Vagina (tissue), 2 donors: ENCODE measurements around the gene AHCYL1. TPM values are rescaled to one million over a fixed set of nuclear protein-coding genes. Genes with fewer than 3 reads are reported as not detected.
A peak's percentile ranks its signal among the peaks of the same experiment; 100 is the strongest.

ENCODE experiments used
- DNase-seq, 2 donors: peaks; one replicate each; pipeline ENCODE4 v3.0.0-alpha.2; 2017; ENCODE audit errors: extremely low spot score in 2 of 2
- H3K27ac ChIP-seq: fragments of 200-600 bp; sonication (generic); one replicate; pipeline ENCODE4 v1.5.1; 2019
- H3K27me3 ChIP-seq: fragments of 200-600 bp; sonication (generic); one replicate; pipeline ENCODE4 v1.5.1; 2019
- H3K36me3 ChIP-seq, 2 donors: fragments of 200-600 bp; sonication (generic); one replicate each; pipeline ENCODE4 v1.5.1; 2017 to 2019
- H3K4me1 ChIP-seq: fragments of 200-600 bp; sonication (generic); one replicate; pipeline ENCODE4 v1.5.1; 2019
- H3K4me3 ChIP-seq, 2 donors: fragments of 200-600 bp; sonication (generic); 1 replicate in 1 of 2; 2 replicates in 1 of 2; pipeline ENCODE4 v1.5.1; 2016 to 2019
- H3K9me3 ChIP-seq: fragments of 200-600 bp; sonication (generic); one replicate; pipeline ENCODE4 v1.5.1; 2019
- POLR2A ChIP-seq, 2 donors: fragments of 450-650 bp; IDR thresholded peaks; one replicate each; pipeline ENCODE4 v1.6.1; 2017; ENCODE audit warnings: antibody characterized with exemption in 2 of 2, mild to moderate bottlenecking in 2 of 2, moderate library complexity in 2 of 2
- POLR2AphosphoS5 ChIP-seq, 2 donors: sonication (generic); formaldehyde crosslinking; IDR thresholded peaks; one replicate each; pipeline ENCODE4 v1.9.0; 2017; ENCODE audit warnings: antibody characterized with exemption in 2 of 2, mild to moderate bottlenecking in 2 of 2, low read depth in 1 of 2; ENCODE audit not compliant: insufficient read depth in 1 of 2
- intact Hi-C: fragments of 100-400 bp; cut with DNase I; formaldehyde crosslinking; loops from one replicate; pipeline ENCODE4 v1.15.1; 2023
- total RNA-seq: library from RNA; depleted of rRNA; stranded (reverse); fragments of >200 nt; gene quantifications from one replicate; pipeline ENCODE4 v1.2.3, GENCODE V29; 2016
- TF ChIP-seq, protein P1 (sequence below), 3 experiments: fragments of 450-650 bp in 2 of 3; fragments of 200-600 bp in 1 of 3; sonication (generic) in 1 of 3; IDR thresholded peaks; one replicate each; pipeline ENCODE4 v1.5.1; 2017 to 2019; ENCODE audit warnings: antibody characterized with exemption in 3 of 3, mild to moderate bottlenecking in 2 of 3, moderate library complexity in 2 of 3

Gene AHCYL1
- total RNA-seq, 1 donor from 2014 or later: 75.6 TPM

DNA sequence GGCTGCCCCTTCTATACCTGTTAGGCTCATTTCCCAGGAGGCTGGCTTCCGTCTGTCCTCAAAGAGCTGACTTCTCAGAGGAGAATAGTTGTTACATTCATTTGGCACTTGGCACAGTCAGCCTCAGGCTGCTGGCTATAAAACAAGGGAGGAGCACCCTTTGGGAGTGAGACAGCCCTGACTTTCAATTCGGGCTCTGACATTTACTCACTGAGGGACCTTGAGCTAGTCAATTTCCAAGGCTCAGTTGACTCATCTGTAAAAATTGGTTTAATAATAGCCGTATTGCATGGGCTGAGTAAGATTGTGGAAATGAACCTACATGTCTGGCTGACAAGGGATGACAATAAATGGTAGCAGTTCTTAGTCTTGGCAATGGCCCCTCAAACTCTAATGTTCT lies 72.2 kb downstream of the AHCYL1 start:
- no peak for TF ChIP-seq POLR2AphosphoS5 (IDR thresholded peaks at IDR 0.05; ENCODE audit: insufficient read depth in 1 of 2, low read depth in 1 of 2)
- TF ChIP-seq, protein P1, sequence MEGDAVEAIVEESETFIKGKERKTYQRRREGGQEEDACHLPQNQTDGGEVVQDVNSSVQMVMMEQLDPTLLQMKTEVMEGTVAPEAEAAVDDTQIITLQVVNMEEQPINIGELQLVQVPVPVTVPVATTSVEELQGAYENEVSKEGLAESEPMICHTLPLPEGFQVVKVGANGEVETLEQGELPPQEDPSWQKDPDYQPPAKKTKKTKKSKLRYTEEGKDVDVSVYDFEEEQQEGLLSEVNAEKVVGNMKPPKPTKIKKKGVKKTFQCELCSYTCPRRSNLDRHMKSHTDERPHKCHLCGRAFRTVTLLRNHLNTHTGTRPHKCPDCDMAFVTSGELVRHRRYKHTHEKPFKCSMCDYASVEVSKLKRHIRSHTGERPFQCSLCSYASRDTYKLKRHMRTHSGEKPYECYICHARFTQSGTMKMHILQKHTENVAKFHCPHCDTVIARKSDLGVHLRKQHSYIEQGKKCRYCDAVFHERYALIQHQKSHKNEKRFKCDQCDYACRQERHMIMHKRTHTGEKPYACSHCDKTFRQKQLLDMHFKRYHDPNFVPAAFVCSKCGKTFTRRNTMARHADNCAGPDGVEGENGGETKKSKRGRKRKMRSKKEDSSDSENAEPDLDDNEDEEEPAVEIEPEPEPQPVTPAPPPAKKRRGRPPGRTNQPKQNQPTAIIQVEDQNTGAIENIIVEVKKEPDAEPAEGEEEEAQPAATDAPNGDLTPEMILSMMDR (IDR thresholded peaks at IDR 0.05): no peak
- peaks cover 6% of the 10 kb centered on the region for H3K4me1 ChIP-seq
- no peak overlapping the region for H3K27ac ChIP-seq
- peaks cover 8 to 81% of the 10 kb centered on the region in 2 donors for H3K36me3 ChIP-seq
- H3K9me3 ChIP-seq: no peaks in the 10 kb centered on the region
- no peak for DNase-seq
- intact Hi-C loops: no loop called here
- no peak overlapping the region for H3K4me3 ChIP-seq
- H3K27me3 ChIP-seq: no peaks in the 10 kb centered on the region

DNA sequence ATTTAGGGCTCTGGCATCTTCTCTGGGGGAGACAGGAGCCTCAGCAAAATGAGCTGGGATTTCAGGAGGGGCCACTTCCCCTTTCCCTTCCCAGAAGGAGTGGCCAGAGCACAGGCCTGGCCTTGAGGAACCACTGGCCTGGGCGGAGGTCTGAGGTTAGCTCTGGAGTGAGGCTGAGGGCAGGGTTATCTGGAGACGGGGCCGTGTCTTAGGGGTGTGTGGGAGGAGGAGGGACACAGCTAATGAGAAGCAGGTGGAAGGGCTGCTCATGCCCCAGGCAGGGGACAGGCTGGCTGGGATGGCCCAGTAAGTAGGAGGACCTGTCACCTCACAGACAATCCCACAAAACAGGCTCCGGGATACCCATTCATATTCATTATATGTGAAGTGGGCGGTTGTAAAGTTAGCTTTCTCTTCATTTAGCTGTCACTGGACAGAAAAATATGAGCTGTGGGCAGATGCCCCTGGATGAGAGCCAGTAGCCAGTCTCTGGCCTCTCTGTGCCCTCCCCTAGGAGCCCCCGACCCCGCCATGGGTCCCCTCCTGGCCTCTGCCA lies 73.5 kb downstream of the AHCYL1 start:
- H3K27me3 ChIP-seq: no peaks in the 10 kb centered on the region
- no peaks in the 10 kb centered on the region for H3K9me3 ChIP-seq
- no peak for DNase-seq
- no peak for TF ChIP-seq POLR2A (IDR thresholded peaks at IDR 0.05)
- peaks cover 6% of the 10 kb centered on the region for H3K4me1 ChIP-seq
- intact Hi-C loops: no loop called here
- H3K36me3 ChIP-seq: peaks cover 8 to 71% of the 10 kb centered on the region in 2 donors
- H3K4me3 ChIP-seq: no peak overlapping the region
- no peak overlapping the region for H3K27ac ChIP-seq

DNA sequence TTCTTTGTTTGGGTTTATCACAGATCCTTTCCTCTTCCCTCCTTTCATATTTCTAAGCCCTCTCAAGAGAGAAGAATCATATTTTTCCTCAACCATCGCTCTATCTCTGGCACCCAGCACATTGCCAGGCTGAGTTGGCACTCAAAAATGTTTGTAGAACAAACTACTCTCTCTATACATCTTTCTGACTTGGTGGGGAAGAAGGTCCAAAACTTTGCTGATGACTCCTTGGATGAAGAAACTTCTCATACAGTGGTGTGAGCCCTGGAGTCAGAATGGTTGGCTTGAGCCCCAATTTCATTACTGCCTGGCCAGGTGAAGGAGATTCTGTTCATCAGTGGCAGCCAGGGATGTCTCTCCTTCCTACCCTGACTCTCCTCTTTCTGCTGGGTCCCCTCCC lies 74.0 kb downstream of the AHCYL1 start:
- no peak overlapping the region for H3K27ac ChIP-seq
- DNase-seq: no peak
- H3K4me3 ChIP-seq: no peak overlapping the region
- H3K36me3 ChIP-seq: peaks cover 8 to 66% of the 10 kb centered on the region in 2 donors
- H3K4me1 ChIP-seq: peaks cover 6% of the 10 kb centered on the region
- no peaks in the 10 kb centered on the region for H3K27me3 ChIP-seq
- TF ChIP-seq, protein P1 (IDR thresholded peaks at IDR 0.05): no peak
- TF ChIP-seq POLR2AphosphoS5 (IDR thresholded peaks at IDR 0.05; ENCODE audit: insufficient read depth in 1 of 2, low read depth in 1 of 2) (no peak), POLR2A (IDR thresholded peaks at IDR 0.05) (no peak)
- intact Hi-C loops: no loop called here
- no peaks in the 10 kb centered on the region for H3K9me3 ChIP-seq

DNA sequence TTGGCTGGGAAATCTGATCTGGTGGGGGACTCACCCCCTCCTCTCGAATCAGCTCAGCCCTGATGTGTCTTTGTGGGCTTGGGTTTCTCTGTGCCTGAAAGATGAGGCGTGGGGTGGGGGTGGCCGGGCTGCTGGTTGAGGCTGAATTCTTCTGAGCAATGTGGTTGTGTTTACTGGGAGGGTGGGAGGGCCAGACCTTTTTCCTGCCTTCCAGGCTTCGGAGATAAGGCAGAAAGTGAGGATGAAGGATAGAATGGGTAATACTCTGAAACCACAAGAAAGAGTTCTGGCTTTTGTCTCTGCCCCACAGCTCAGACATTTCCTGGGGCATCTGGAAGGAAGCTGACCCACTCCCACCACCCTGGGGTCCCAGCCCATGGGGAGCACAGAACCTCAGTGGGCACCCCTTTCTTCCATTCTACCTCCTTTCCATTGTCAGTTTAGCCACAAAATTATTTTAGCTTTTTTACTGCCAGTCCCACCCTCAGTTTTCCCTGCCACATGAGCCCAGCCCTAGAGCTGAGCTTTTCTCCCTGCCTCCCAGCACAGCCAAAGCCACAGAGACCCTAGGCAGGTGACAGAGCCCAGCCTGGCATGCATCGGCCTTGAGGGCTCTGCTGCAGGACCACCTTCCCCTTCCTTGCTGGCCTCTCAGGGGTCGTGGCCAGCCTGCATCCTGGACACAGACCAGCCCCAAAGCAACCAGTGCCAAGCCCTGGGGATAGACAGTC lies 74.7 kb downstream of the AHCYL1 start:
- no peak overlapping the region for H3K4me3 ChIP-seq
- peaks cover 8 to 59% of the 10 kb centered on the region in 2 donors for H3K36me3 ChIP-seq
- intact Hi-C loops: no loop called here

GRCh38 chr1:110060034-110060661 lies 75.6 kb downstream of the AHCYL1 start:
- TF ChIP-seq, protein P1 (IDR thresholded peaks at IDR 0.05): peak in 2 of 3 experiments; percentile 33 to 51
- TF ChIP-seq POLR2AphosphoS5 (IDR thresholded peaks at IDR 0.05; ENCODE audit: insufficient read depth in 1 of 2, low read depth in 1 of 2) (no peak), POLR2A (IDR thresholded peaks at IDR 0.05) (no peak)

More for the DNA sequence above, 74.7 kb downstream of the AHCYL1 start:
- Histone ChIP-seq H3K4me1 (peaks cover 6% of the 10 kb centered on the region), H3K27me3 (no peaks in the 10 kb centered on the region), H3K9me3 (no peaks in the 10 kb centered on the region), H3K27ac (no peak overlapping the region)
- no peak for TF ChIP-seq POLR2AphosphoS5 (IDR thresholded peaks at IDR 0.05; ENCODE audit: insufficient read depth in 1 of 2, low read depth in 1 of 2)
- no peak for DNase-seq

DNA sequence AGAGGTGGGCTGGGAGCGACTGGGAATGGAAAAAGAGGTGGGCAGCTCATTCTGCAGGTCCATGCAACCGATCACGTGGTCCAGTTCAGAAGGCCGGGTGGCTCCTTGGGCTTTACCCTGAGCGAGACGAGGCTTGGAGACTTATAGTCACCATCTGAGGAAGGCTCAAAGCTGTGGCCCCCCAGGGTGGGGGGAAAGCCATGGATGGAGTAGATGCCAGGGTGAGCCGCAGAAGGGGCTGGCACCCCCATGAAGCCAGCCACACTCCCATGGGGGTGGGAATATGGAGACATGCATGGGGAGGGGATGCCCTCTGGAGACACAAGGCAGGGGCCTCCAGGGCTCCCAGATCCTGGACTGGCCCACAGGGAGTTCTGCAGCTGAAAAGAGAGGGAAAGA lies 76.1 kb downstream of the AHCYL1 start:
- no peak overlapping the region for H3K27ac ChIP-seq
- H3K36me3 ChIP-seq: peaks cover 4 to 48% of the 10 kb centered on the region in 2 donors
- H3K4me3 ChIP-seq: no peak overlapping the region
- intact Hi-C loops: no loop called here
- no peaks in the 10 kb centered on the region for H3K27me3 ChIP-seq
- no peaks in the 10 kb centered on the region for H3K9me3 ChIP-seq
- no peak for TF ChIP-seq POLR2AphosphoS5 (IDR thresholded peaks at IDR 0.05; ENCODE audit: insufficient read depth in 1 of 2, low read depth in 1 of 2)
- no peak for TF ChIP-seq POLR2A (IDR thresholded peaks at IDR 0.05)
- TF ChIP-seq, protein P1 (IDR thresholded peaks at IDR 0.05): no peak
- no peak for DNase-seq
- H3K4me1 ChIP-seq: peaks cover 6% of the 10 kb centered on the region

More at GRCh38 chr1:110060034-110060661, 75.6 kb downstream of the AHCYL1 start:
- Histone ChIP-seq H3K9me3 (no peaks in the 10 kb centered on the region), H3K27me3 (no peaks in the 10 kb centered on the region), H3K36me3 (peaks cover 4 to 51% of the 10 kb centered on the region in 2 donors), H3K27ac (no peak overlapping the region), H3K4me3 (no peak overlapping the region), H3K4me1 (peaks cover 6% of the 10 kb centered on the region)
- DNase-seq: no peak
- intact Hi-C loops: no loop called here
